ENCODE data around the gene YPEL2.

YPEL2 gene

GRCh38 chr17:59361386-59361785 lies 29.9 kb downstream of the YPEL2 start:
- no peak for DNase-seq (ENCODE audit: insufficient read length, low spot score)
- no peak for FAIRE-seq
- no peak for TF ChIP-seq CTCF (IDR thresholded peaks at IDR 0.05; ENCODE audit: insufficient read depth, missing control alignments)

- TF ChIP-seq CTCF (IDR thresholded peaks at IDR 0.05; ENCODE audit: insufficient read depth, missing control alignments), result no peak
- DNase-seq (ENCODE audit: insufficient read length, low spot score) (no peak), FAIRE-seq (no peak)
Measured at GRCh38 chr17:59361916-59362810, 30.7 kb downstream of the YPEL2 start.

- FAIRE-seq (no peak), DNase-seq (ENCODE audit: insufficient read length, low spot score) (no peak)
- TF ChIP-seq CTCF (IDR thresholded peaks at IDR 0.05; ENCODE audit: insufficient read depth, missing control alignments), result no peak
Measured at GRCh38 chr17:59362811-59363205, 31.4 kb downstream of the YPEL2 start.

GRCh38 chr17:59365383-59365981 lies 34.0 kb downstream of the YPEL2 start:
- DNase-seq (ENCODE audit: insufficient read length, low spot score), result no peak
- FAIRE-seq, result no peak
- no peak for TF ChIP-seq CTCF (IDR thresholded peaks at IDR 0.05; ENCODE audit: insufficient read depth, missing control alignments)

GRCh38 chr17:59366040-59366757 lies 34.7 kb downstream of the YPEL2 start:
- FAIRE-seq (no peak), DNase-seq (ENCODE audit: insufficient read length, low spot score) (no peak)
- TF ChIP-seq CTCF (IDR thresholded peaks at IDR 0.05; ENCODE audit: insufficient read depth, missing control alignments), result no peak

GRCh38 chr17:59366773-59367656 lies 35.6 kb downstream of the YPEL2 start:
- TF ChIP-seq CTCF (IDR thresholded peaks at IDR 0.05; ENCODE audit: insufficient read depth, missing control alignments), result no peak
- no peak for DNase-seq (ENCODE audit: insufficient read length, low spot score)
- FAIRE-seq, result no peak

Measured in D721Med (cell line).